22Rv1 (cell line): ENCODE data around the gene KRTAP5-8.

Experiments used
- CTCF ChIP-seq: fragments of 450-650 bp; IDR thresholded peaks from 2 replicates; pipeline ENCODE4 v1.5.1; 2017; ENCODE audit warnings: mild to moderate bottlenecking
- ZFX ChIP-seq: fragments of 450-650 bp; IDR thresholded peaks from 2 replicates; pipeline ENCODE4 v1.6.1; 2017; ENCODE audit warnings: antibody characterized with exemption, borderline replicate concordance

DNA sequence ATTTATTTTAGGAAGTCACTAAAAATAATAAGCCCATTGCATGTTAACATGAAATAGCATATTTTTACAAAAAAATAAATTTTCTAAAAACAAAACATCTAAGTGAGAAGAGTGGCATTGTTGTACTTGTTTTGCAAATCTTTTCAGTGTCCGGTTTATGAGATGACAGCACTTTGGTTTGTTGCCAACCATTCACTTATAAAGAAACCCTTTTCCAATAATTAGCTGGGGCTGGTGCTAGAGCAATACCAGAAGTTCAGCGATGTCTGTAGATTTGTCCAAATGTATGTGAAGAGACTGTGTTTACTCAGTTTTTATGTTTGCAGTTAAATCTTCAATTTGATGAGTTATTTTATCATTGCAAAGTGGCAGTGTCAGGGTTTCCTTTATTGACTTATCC lies 32.8 kb upstream of the KRTAP5-8 start:
- TF ChIP-seq CTCF, result no peak
- TF ChIP-seq ZFX, result no peak
